Measurements from ENCODE around the gene TMEM126A.

- TF ChIP-seq CTCF (IDR thresholded peaks at IDR 0.05; ENCODE audit: low read depth, low read length) (no peak), EZH2phosphoT487 (IDR thresholded peaks at IDR 0.05; ENCODE audit: low read depth) (no peak)
Observed at GRCh38 chr11:85680897-85681296, 33.1 kb downstream of the TMEM126A start.

Measured in OCI-LY3 (cell line).